Suprapubic skin (tissue), 4 donors: ENCODE data around the gene CIB4. TPM values are rescaled to one million over a fixed set of nuclear protein-coding genes. Genes with fewer than 3 reads are reported as not detected.

Experiments
- DNase-seq, 2 donors: peaks; one replicate each; pipeline ENCODE4 v3.0.0-alpha.2; 2019; ENCODE audit warnings: low spot score in 2 of 2
- H3K27ac ChIP-seq: fragments of 200-600 bp; sonication (generic); one replicate; pipeline ENCODE4 v1.5.1; 2019
- H3K27me3 ChIP-seq: fragments of 200-600 bp; sonication (generic); one replicate; pipeline ENCODE4 v1.5.1; 2019
- H3K36me3 ChIP-seq: fragments of 200-600 bp; sonication (generic); one replicate; pipeline ENCODE4 v1.5.1; 2019
- H3K4me1 ChIP-seq: fragments of 200-600 bp; sonication (generic); one replicate; pipeline ENCODE4 v1.5.1; 2019
- H3K4me3 ChIP-seq: fragments of 200-600 bp; sonication (generic); one replicate; pipeline ENCODE4 v1.5.1; 2019; ENCODE audit warnings: mild to moderate bottlenecking
- H3K9me3 ChIP-seq: fragments of 200-600 bp; sonication (generic); one replicate; pipeline ENCODE4 v1.5.1; 2019
- CTCF ChIP-seq, 2 donors: fragments of 200-600 bp in 1 of 2; fragments of 450-650 bp in 1 of 2; sonication (generic) in 1 of 2; IDR thresholded peaks; one replicate each; pipeline ENCODE4 v1.5.1; 2016 to 2019; ENCODE audit warnings: antibody characterized with exemption in 2 of 2, mild to moderate bottlenecking in 1 of 2, moderate library complexity in 1 of 2
- EP300 ChIP-seq: sonication (generic); formaldehyde crosslinking; IDR thresholded peaks from one replicate; pipeline ENCODE4 v1.6.1; 2017; ENCODE audit warnings: antibody characterized with exemption
- POLR2A ChIP-seq, 2 donors: fragments of 450-650 bp; IDR thresholded peaks; one replicate each; pipeline ENCODE4 v1.6.1; 2017; ENCODE audit warnings: antibody characterized with exemption in 2 of 2, mild to moderate bottlenecking in 2 of 2, moderate library complexity in 2 of 2
- POLR2AphosphoS5 ChIP-seq, 3 donors: sonication (generic); formaldehyde crosslinking; IDR thresholded peaks; one replicate each; pipeline ENCODE4 v1.6.1; 2017; ENCODE audit warnings: antibody characterized with exemption in 3 of 3
- WGBS: methylation state at CpG from one replicate; pipeline ENCODE4 v1.1.5; 2018; 5-methylcytosine and 5-hydroxymethylcytosine counted together
- total RNA-seq, 4 donors: library from RNA; depleted of rRNA; stranded (reverse); fragments of >200 nt; gene quantifications; one replicate each; pipeline ENCODE4 v1.1.0, GENCODE V29; 2016

The CIB4 gene
- total RNA-seq, 4 donors from 2014 or later = not detected

- Histone ChIP-seq H3K9me3 (no peaks in the 10 kb centered on the region), H3K4me3 (no peak overlapping the region), H3K27me3 (peaks cover 41% of the 10 kb centered on the region), H3K36me3 (no peaks in the 10 kb centered on the region), H3K27ac (no peak overlapping the region), H3K4me1 (peaks cover 10% of the 10 kb centered on the region)
- peak; percentile 83 to 98 for TF ChIP-seq CTCF (IDR thresholded peaks at IDR 0.05)
- no peak for TF ChIP-seq EP300
- peak in 1 of 2 donors; percentile 79 for DNase-seq
- WGBS = 66% methylated on average over 12 of the region's 24 CpGs
Observed at GRCh38 chr2:26577442-26578112, 63.6 kb downstream of the CIB4 start.

- H3K27me3 ChIP-seq = peaks cover 35% of the 10 kb centered on the region
- no peaks in the 10 kb centered on the region for H3K36me3 ChIP-seq
- peaks cover 10% of the 10 kb centered on the region for H3K4me1 ChIP-seq
- TF ChIP-seq POLR2AphosphoS5 (IDR thresholded peaks at IDR 0.05) = no peak
- TF ChIP-seq EP300 = no peak
- no peak for TF ChIP-seq POLR2A (IDR thresholded peaks at IDR 0.05)
- TF ChIP-seq CTCF (IDR thresholded peaks at IDR 0.05) = no peak
- H3K9me3 ChIP-seq = no peaks in the 10 kb centered on the region
- H3K27ac ChIP-seq = no peak overlapping the region
- 53% methylated on average over 8 of the region's 17 CpGs for WGBS
- no peak for DNase-seq
- H3K4me3 ChIP-seq = no peak overlapping the region
Observed at GRCh38 chr2:26576565-26577441, 64.4 kb downstream of the CIB4 start.

GRCh38 chr2:26575836-26576564, 65.2 kb downstream of the CIB4 start:
- Histone ChIP-seq H3K27me3 (peaks cover 35% of the 10 kb centered on the region), H3K4me3 (no peak overlapping the region), H3K36me3 (no peaks in the 10 kb centered on the region), H3K4me1 (peaks cover 10% of the 10 kb centered on the region), H3K9me3 (no peaks in the 10 kb centered on the region), H3K27ac (no peak overlapping the region)
- 93% methylated on average over 12 of the region's 17 CpGs for WGBS
- no peak for DNase-seq
- no peak for TF ChIP-seq EP300
- TF ChIP-seq POLR2AphosphoS5 (IDR thresholded peaks at IDR 0.05) = no peak
- no peak for TF ChIP-seq POLR2A (IDR thresholded peaks at IDR 0.05)
- no peak for TF ChIP-seq CTCF (IDR thresholded peaks at IDR 0.05)

GRCh38 chr2:26574900-26575560, 66.1 kb downstream of the CIB4 start:
- H3K4me1 ChIP-seq = peaks cover 10% of the 10 kb centered on the region
- H3K27me3 ChIP-seq = peaks cover 36% of the 10 kb centered on the region
- H3K4me3 ChIP-seq = no peak overlapping the region
- H3K36me3 ChIP-seq = no peaks in the 10 kb centered on the region
- WGBS = 83% methylated on average over 16 of the region's 17 CpGs
- no peak overlapping the region for H3K27ac ChIP-seq
- DNase-seq = no peak
- H3K9me3 ChIP-seq = no peaks in the 10 kb centered on the region
- TF ChIP-seq EP300 (no peak), POLR2A (IDR thresholded peaks at IDR 0.05) (no peak), CTCF (IDR thresholded peaks at IDR 0.05) (no peak), POLR2AphosphoS5 (IDR thresholded peaks at IDR 0.05) (no peak)
